Stomach smooth muscle (tissue), 2 donors: ENCODE measurements around the gene MRTFA.

Experiments used
- H3K27ac ChIP-seq: one replicate; pipeline ENCODE4 v1.7.0; 2013; ENCODE audit warnings: mild to moderate bottlenecking, low read length, inconsistent platforms
- H3K27me3 ChIP-seq, 2 donors: one replicate each; pipeline ENCODE4 v1.7.0; 2013; ENCODE audit warnings: low read length in 2 of 2; ENCODE audit not compliant: insufficient read depth in 2 of 2, control insufficient read depth in 1 of 2
- H3K36me3 ChIP-seq, 2 donors: one replicate each; pipeline ENCODE4 v1.7.0; 2013; ENCODE audit warnings: low read length in 2 of 2; ENCODE audit not compliant: control insufficient read depth in 2 of 2, insufficient read depth in 2 of 2
- H3K4me1 ChIP-seq: one replicate; pipeline ENCODE4 v1.7.0; 2013; ENCODE audit warnings: low read length; ENCODE audit not compliant: control insufficient read depth, insufficient read depth
- H3K4me3 ChIP-seq, 2 donors: one replicate each; pipeline ENCODE4 v1.7.0; 2013; ENCODE audit warnings: low read length in 2 of 2
- H3K9ac ChIP-seq, 2 donors: one replicate each; pipeline ENCODE4 v1.7.0; 2013; ENCODE audit warnings: low read length in 2 of 2, mild to moderate bottlenecking in 1 of 2
- H3K9me3 ChIP-seq, 2 donors: one replicate each; pipeline ENCODE4 v1.7.0; 2013; ENCODE audit warnings: low read length in 2 of 2; ENCODE audit not compliant: control insufficient read depth in 2 of 2
- donor health status: healthy.
- donor health status: Pancreatic carcinoma.

The MRTFA gene

GRCh38 chr22:40367342-40367741 is 269.2 kb downstream of the MRTFA start:
- peaks cover 29 to 41% of the 10 kb centered on the region in 2 donors for H3K36me3 ChIP-seq
- no peak overlapping the region for H3K27ac ChIP-seq
- no peak overlapping the region for H3K4me3 ChIP-seq
- no peaks in the 10 kb centered on the region for H3K9me3 ChIP-seq
- no peaks in the 10 kb centered on the region for H3K4me1 ChIP-seq
- H3K27me3 ChIP-seq, result no peaks in the 10 kb centered on the region
- H3K9ac ChIP-seq, result no peak overlapping the region

- Histone ChIP-seq H3K27me3 (no peaks in the 10 kb centered on the region), H3K36me3 (peaks cover 42 to 53% of the 10 kb centered on the region in 2 donors), H3K27ac (no peak overlapping the region)
Measured at GRCh38 chr22:40366068-40366467, 270.5 kb downstream of the MRTFA start.

GRCh38 chr22:40364431-40364830 is 272.1 kb downstream of the MRTFA start:
- H3K36me3 ChIP-seq, result peaks cover 56 to 66% of the 10 kb centered on the region in 2 donors
- H3K27ac ChIP-seq, result no peak overlapping the region
- H3K4me1 ChIP-seq, result no peaks in the 10 kb centered on the region
- H3K27me3 ChIP-seq, result no peaks in the 10 kb centered on the region
- no peak overlapping the region for H3K4me3 ChIP-seq
- H3K9ac ChIP-seq, result no peak overlapping the region
- no peaks in the 10 kb centered on the region for H3K9me3 ChIP-seq

More at GRCh38 chr22:40366068-40366467, 270.5 kb downstream of the MRTFA start:
- H3K4me1 ChIP-seq, result no peaks in the 10 kb centered on the region
- H3K4me3 ChIP-seq, result no peak overlapping the region
- no peak overlapping the region for H3K9ac ChIP-seq
- no peaks in the 10 kb centered on the region for H3K9me3 ChIP-seq

GRCh38 chr22:40363059-40363458 is 273.5 kb downstream of the MRTFA start:
- H3K9me3 ChIP-seq, result no peaks in the 10 kb centered on the region
- H3K27ac ChIP-seq, result no peak overlapping the region
- no peaks in the 10 kb centered on the region for H3K4me1 ChIP-seq
- H3K9ac ChIP-seq, result no peak overlapping the region
- H3K4me3 ChIP-seq, result no peak overlapping the region
- H3K27me3 ChIP-seq, result no peaks in the 10 kb centered on the region
- H3K36me3 ChIP-seq, result peaks cover 65 to 73% of the 10 kb centered on the region in 2 donors

GRCh38 chr22:40361100-40361499 is 275.4 kb downstream of the MRTFA start:
- Histone ChIP-seq H3K27ac (no peak overlapping the region), H3K9ac (no peak overlapping the region), H3K9me3 (no peaks in the 10 kb centered on the region), H3K4me1 (no peaks in the 10 kb centered on the region), H3K36me3 (peaks cover 61 to 66% of the 10 kb centered on the region in 2 donors), H3K4me3 (no peak overlapping the region), H3K27me3 (no peaks in the 10 kb centered on the region)
